A673 (cell line): ENCODE measurements around the gene ANKRD28. TPM values are rescaled to one million over a fixed set of nuclear protein-coding genes. Genes with fewer than 3 reads are reported as not detected.

ENCODE experiments used
- BruUV-seq: library from RNA; stranded (reverse); fragments of 400-500 nt; replicated peaks from 2 replicates; lab custom pipeline; 2021; lab: Mats Ljungman, UMichigan
- CTCF ChIA-PET: fragments of 300-600 bp; sonication (Branson Sonifier 250); formaldehyde crosslinking; loops from one replicate; lab custom pipeline; 2022; ENCODE audit warnings: antibody characterized with exemption; lab: Charles Lee
- POLR2A ChIA-PET: fragments of 300-600 bp; sonication (Branson Sonifier 250); formaldehyde crosslinking; loops from one replicate; lab custom pipeline; 2022; ENCODE audit warnings: antibody characterized with exemption; ENCODE audit not compliant: low non-redundant PET; lab: Charles Lee
- DNase-seq: peaks from one replicate; pipeline ENCODE4 v3.0.0-alpha.2; 2015; ENCODE audit warnings: low spot score
- H3K27ac ChIP-seq: fragments of 200-600 bp; sonication (generic); 2 replicates; pipeline ENCODE4 v1.5.1; 2016; ENCODE audit warnings: mixed run types, low read depth, mild to moderate bottlenecking, mixed read lengths, antibody characterized with exemption, low read length; ENCODE audit not compliant: poor library complexity, severe bottlenecking
- H3K27me3 ChIP-seq: fragments of 200-600 bp; sonication (generic); replicated peaks from 2 replicates; pipeline ENCODE4 v1.6.1; 2017; ENCODE audit warnings: mixed run types, low read depth, mild to moderate bottlenecking, mixed read lengths, antibody characterized with exemption, low read length; ENCODE audit not compliant: insufficient read depth, poor library complexity
- H3K36me3 ChIP-seq: fragments of 200-600 bp; sonication (generic); 2 replicates; pipeline ENCODE4 v1.6.1; 2016; ENCODE audit warnings: mixed run types, mild to moderate bottlenecking, mixed read lengths, antibody characterized with exemption, low read length; ENCODE audit not compliant: insufficient read depth, poor library complexity, severe bottlenecking
- H3K4me1 ChIP-seq: fragments of 200-600 bp; sonication (generic); 2 replicates; pipeline ENCODE4 v1.6.1; 2017; ENCODE audit warnings: mixed run types, mild to moderate bottlenecking, mixed read lengths, antibody characterized with exemption, low read length; ENCODE audit not compliant: insufficient read depth, poor library complexity, severe bottlenecking
- H3K4me3 ChIP-seq: fragments of 200-600 bp; sonication (generic); 2 replicates; pipeline ENCODE4 v1.5.1; 2016; ENCODE audit warnings: low read depth, mixed run types, mild to moderate bottlenecking, mixed read lengths, low read length; ENCODE audit not compliant: poor library complexity, severe bottlenecking
- H3K9me3 ChIP-seq: fragments of 200-600 bp; sonication (generic); 2 replicates; pipeline ENCODE4 v1.6.1; 2016; ENCODE audit warnings: mixed run types, low read depth, mild to moderate bottlenecking, mixed read lengths, antibody characterized with exemption, low read length; ENCODE audit not compliant: poor library complexity, severe bottlenecking
- EZH2 ChIP-seq: fragments of 200-600 bp; sonication (generic); IDR thresholded peaks from 2 replicates; pipeline ENCODE4 v1.6.1; 2017; ENCODE audit warnings: borderline replicate concordance, low read depth, mild to moderate bottlenecking, mixed read lengths, antibody characterized with exemption, low read length; ENCODE audit not compliant: poor library complexity, severe bottlenecking
- intact Hi-C: fragments of 100-400 bp; cut with micrococcal nuclease; formaldehyde crosslinking; loops from one replicate; pipeline ENCODE4 v1.10.0; 2022; ENCODE audit not compliant: unreplicated experiment
- total RNA-seq: library from RNA; stranded (reverse); gene quantifications from 2 replicates; pipeline ENCODE4 v1.2.3, GENCODE V29; 2021
- TF ChIP-seq, protein P1 (sequence below): fragments of 300-800, 200-600 bp; sonication (generic); conservative IDR thresholded peaks from 2 replicates; pipeline ENCODE4 v1.5.1; 2017; ENCODE audit warnings: low read depth, mild to moderate bottlenecking, antibody characterized with exemption, low read length, moderate library complexity, mixed read lengths

The ANKRD28 gene
- total RNA-seq, 1 experiment from 2014 or later, result 29.9 TPM

DNA sequence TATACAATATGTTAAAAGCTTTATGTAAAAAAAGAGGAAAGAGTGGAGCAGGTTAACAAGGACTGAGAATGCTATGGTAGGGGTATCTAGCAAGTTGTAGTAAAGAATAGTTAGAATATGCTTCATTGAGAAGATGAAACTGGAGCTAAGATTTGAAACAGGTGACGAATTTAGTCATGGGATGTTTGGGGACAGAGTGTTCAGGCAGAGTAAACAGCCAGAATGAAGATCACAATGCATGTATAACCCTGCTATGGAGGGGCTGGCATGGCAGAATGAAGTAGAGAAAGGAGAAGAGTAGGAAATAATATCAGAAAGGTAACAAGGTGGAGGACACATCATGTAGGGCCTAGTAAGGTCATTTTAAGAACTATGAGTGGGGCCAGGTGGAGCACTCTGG is 124.2 kb downstream of the ANKRD28 start:
- Histone ChIP-seq H3K4me1 (no peaks in the 10 kb centered on the region), H3K4me3 (no peak overlapping the region), H3K9me3 (no peaks in the 10 kb centered on the region), H3K27me3 (no peaks in the 10 kb centered on the region), H3K27ac (no peak overlapping the region), H3K36me3 (peaks cover 13% of the 10 kb centered on the region)
- TF ChIP-seq, protein P1, sequence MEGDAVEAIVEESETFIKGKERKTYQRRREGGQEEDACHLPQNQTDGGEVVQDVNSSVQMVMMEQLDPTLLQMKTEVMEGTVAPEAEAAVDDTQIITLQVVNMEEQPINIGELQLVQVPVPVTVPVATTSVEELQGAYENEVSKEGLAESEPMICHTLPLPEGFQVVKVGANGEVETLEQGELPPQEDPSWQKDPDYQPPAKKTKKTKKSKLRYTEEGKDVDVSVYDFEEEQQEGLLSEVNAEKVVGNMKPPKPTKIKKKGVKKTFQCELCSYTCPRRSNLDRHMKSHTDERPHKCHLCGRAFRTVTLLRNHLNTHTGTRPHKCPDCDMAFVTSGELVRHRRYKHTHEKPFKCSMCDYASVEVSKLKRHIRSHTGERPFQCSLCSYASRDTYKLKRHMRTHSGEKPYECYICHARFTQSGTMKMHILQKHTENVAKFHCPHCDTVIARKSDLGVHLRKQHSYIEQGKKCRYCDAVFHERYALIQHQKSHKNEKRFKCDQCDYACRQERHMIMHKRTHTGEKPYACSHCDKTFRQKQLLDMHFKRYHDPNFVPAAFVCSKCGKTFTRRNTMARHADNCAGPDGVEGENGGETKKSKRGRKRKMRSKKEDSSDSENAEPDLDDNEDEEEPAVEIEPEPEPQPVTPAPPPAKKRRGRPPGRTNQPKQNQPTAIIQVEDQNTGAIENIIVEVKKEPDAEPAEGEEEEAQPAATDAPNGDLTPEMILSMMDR, result no peak
- intact Hi-C loops, result no loop called here
- ChIA-PET POLR2A (no interaction called here), CTCF (no interaction called here)
- DNase-seq, result no peak
- BruUV-seq, result no TSS peak

DNA sequence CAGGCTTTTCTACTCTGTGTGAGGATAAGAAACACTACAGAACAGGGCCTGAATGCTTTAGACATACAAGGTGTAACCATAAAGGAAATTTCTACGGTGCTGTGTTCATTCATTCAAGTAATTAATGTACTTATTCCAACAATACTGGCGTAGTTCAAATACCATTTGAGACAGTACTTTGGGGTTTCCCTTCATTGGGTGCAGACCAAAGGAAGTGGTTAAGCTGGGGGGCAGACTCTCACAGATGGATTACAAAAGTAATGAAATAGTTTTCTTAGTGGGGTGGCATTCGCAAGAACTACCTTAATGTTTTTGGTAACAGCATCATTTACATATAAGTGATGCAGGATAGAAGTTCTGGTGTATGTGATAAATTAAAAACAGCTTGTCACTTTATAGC is 130.3 kb downstream of the ANKRD28 start:
- Histone ChIP-seq H3K9me3 (no peaks in the 10 kb centered on the region), H3K27ac (no peak overlapping the region), H3K4me3 (no peak overlapping the region), H3K36me3 (peaks cover 7% of the 10 kb centered on the region), H3K4me1 (no peaks in the 10 kb centered on the region), H3K27me3 (no peaks in the 10 kb centered on the region)
- CTCF ChIA-PET, result no interaction called here
- intact Hi-C loops, result no loop called here
- BruUV-seq, result no TSS peak
- TF ChIP-seq, protein P1, result no peak
- TF ChIP-seq EZH2, result no peak
- POLR2A ChIA-PET, result no interaction called here
- no peak for DNase-seq

DNA sequence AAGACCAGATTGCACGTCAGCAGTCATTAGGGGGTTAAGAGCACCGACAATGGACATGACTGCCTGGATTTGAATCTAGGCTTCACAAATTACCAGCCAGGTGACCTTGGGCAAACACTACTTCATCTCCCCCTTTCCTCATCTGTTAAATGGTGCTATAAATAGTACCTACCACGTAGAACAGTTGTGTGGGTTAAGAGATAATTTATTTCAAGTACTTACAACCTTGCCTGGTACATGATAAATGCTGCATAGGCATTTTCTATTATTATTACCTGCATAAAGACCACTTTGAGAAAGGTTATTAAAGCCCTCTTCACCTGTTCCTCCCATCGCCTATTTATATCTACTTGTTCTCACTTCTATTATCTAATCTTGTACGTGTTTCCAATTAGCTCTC is 131.5 kb downstream of the ANKRD28 start:
- Histone ChIP-seq H3K4me3 (no peak overlapping the region), H3K36me3 (peaks cover 7% of the 10 kb centered on the region), H3K9me3 (no peaks in the 10 kb centered on the region), H3K4me1 (no peaks in the 10 kb centered on the region), H3K27me3 (no peaks in the 10 kb centered on the region), H3K27ac (no peak overlapping the region)
- intact Hi-C loops, result no loop called here
- ChIA-PET POLR2A (no interaction called here), CTCF (no interaction called here)
- DNase-seq, result no peak
- TF ChIP-seq EZH2, result no peak
- TF ChIP-seq, protein P1, result no peak
- no TSS peak for BruUV-seq
